OCI-LY7 (cell line): Measurements from ENCODE around the gene POLR1D. TPM values are rescaled to one million over a fixed set of nuclear protein-coding genes. Genes with fewer than 3 reads are reported as not detected.

Experiments used
- BruUV-seq: library from RNA; stranded (reverse); fragments of 400-500 nt; replicated peaks from 2 replicates; lab custom pipeline; 2021; lab: Mats Ljungman, UMichigan
- CTCF ChIA-PET: fragments of 300-600 bp; sonication (Branson Sonifier 250); formaldehyde crosslinking; loops from one replicate; lab custom pipeline; 2022; ENCODE audit warnings: antibody characterized with exemption; ENCODE audit not compliant: unreplicated experiment; lab: Charles Lee
- POLR2A ChIA-PET: fragments of 300-600 bp; sonication (Branson Sonifier 250); formaldehyde crosslinking; loops from one replicate; lab custom pipeline; 2022; ENCODE audit warnings: antibody characterized with exemption; lab: Charles Lee
- DNase-seq: peaks from one replicate; pipeline ENCODE4 v3.0.0-alpha.2; 2015; ENCODE audit warnings: low spot score
- H2AFZ ChIP-seq: fragments of 200-600 bp; sonication (generic), shearing (Covaris generic); 2 replicates; pipeline ENCODE4 v1.6.1; 2014; ENCODE audit warnings: mild to moderate bottlenecking, antibody characterized with exemption, low read length, moderate library complexity
- H3K27ac ChIP-seq: fragments of 200-600 bp; sonication (generic); 2 replicates; pipeline ENCODE4 v1.5.1; 2014; ENCODE audit warnings: mixed run types, low read depth, mild to moderate bottlenecking, moderate library complexity, low read length, inconsistent platforms; ENCODE audit not compliant: poor library complexity, severe bottlenecking
- H3K36me3 ChIP-seq: fragments of 200-600 bp; sonication (generic); 2 replicates; pipeline ENCODE4 v1.6.1; 2014; ENCODE audit warnings: mild to moderate bottlenecking, antibody characterized with exemption, low read length, moderate library complexity, mixed read lengths; ENCODE audit not compliant: insufficient read depth
- H3K4me1 ChIP-seq: fragments of 200-600 bp; sonication (generic); 2 replicates; pipeline ENCODE4 v1.5.1; 2014; ENCODE audit warnings: mild to moderate bottlenecking, low read length; ENCODE audit not compliant: insufficient read depth, poor library complexity, severe bottlenecking
- H3K4me2 ChIP-seq: fragments of 200-600 bp; sonication (generic); 2 replicates; pipeline ENCODE4 v1.6.1; 2014; ENCODE audit warnings: mild to moderate bottlenecking, low read length
- H3K4me3 ChIP-seq: fragments of 200-600 bp; sonication (generic); 2 replicates; pipeline ENCODE4 v1.5.1; 2014; ENCODE audit warnings: mild to moderate bottlenecking, low read depth, low read length; ENCODE audit not compliant: poor library complexity, severe bottlenecking
- H3K79me2 ChIP-seq: fragments of 200-600 bp; sonication (generic); 2 replicates; pipeline ENCODE4 v1.6.1; 2016; ENCODE audit warnings: low read depth, mild to moderate bottlenecking, low read length, moderate library complexity, mixed read lengths; ENCODE audit not compliant: insufficient read depth
- H3K9me2 ChIP-seq: fragments of 200-600 bp; sonication (generic); 2 replicates; pipeline ENCODE4 v1.6.1; 2016; ENCODE audit warnings: mild to moderate bottlenecking, low read length, mixed read lengths; ENCODE audit not compliant: insufficient read depth
- H3K9me3 ChIP-seq: fragments of 200-600 bp; sonication (generic); 2 replicates; pipeline ENCODE4 v1.6.1; 2014; ENCODE audit warnings: mild to moderate bottlenecking, mixed run types, low read length, mixed read lengths
- H4K20me1 ChIP-seq: fragments of 200-600 bp; sonication (generic); 2 replicates; pipeline ENCODE4 v1.6.1; 2014; ENCODE audit warnings: mild to moderate bottlenecking, antibody characterized with exemption, low read length, moderate library complexity, mixed read lengths; ENCODE audit not compliant: insufficient read depth
- CTCF ChIP-seq: fragments of 200-600 bp; sonication (generic); conservative IDR thresholded peaks from 2 replicates; pipeline ENCODE4 v1.5.1; 2014; ENCODE audit warnings: mild to moderate bottlenecking, antibody characterized with exemption, low read length, moderate library complexity, mixed read lengths
- EZH2phosphoT487 ChIP-seq: fragments of 200-600 bp; sonication (generic); IDR thresholded peaks from 2 replicates; pipeline ENCODE4 v1.6.1; 2018; ENCODE audit warnings: low read depth, borderline replicate concordance, mild to moderate bottlenecking, mixed run types, antibody characterized with exemption, low read length, moderate library complexity, mixed read lengths
- intact Hi-C: fragments of 100-400 bp; cut with micrococcal nuclease; formaldehyde crosslinking; loops from one replicate; pipeline ENCODE4 v1.10.0; 2022; ENCODE audit not compliant: unreplicated experiment
- total RNA-seq, 2 experiments: library from RNA; depleted of rRNA in 1 of 2; stranded (reverse); fragments of >200 nt in 1 of 2; shearing (Covaris generic) in 1 of 2; gene quantifications; 2 replicates each; pipeline ENCODE4 v1.2.3, GENCODE V29; 2014 to 2022

POLR1D gene
- total RNA-seq, 2 experiments from 2014 or later, result 115 to 174 TPM

GRCh38 chr13:27644302-27644701 lies 22.6 kb downstream of the POLR1D start:
- Histone ChIP-seq H3K9me3 (peaks cover 10% of the 10 kb centered on the region; the same call in 1 of the 2 replicates), H3K4me2 (no peak overlapping the region), H3K36me3 (peaks cover 91% of the 10 kb centered on the region), H3K4me1 (no peaks in the 10 kb centered on the region), H4K20me1 (peaks cover 5% of the 10 kb centered on the region; the same call in 1 of the 2 replicates), H3K27ac (no peak overlapping the region), H3K79me2 (peaks cover 90% of the 10 kb centered on the region), H2AFZ (no peak overlapping the region), H3K4me3 (no peak overlapping the region), H3K9me2 (no peaks in the 10 kb centered on the region)
- TF ChIP-seq CTCF, result no peak
- TF ChIP-seq EZH2phosphoT487, result no peak
- ChIA-PET POLR2A (interaction anchor here (0.9 to 3.2 kb wide), 3 partner anchors 10 to 23 kb away, joined by 3 to 13 read pairs (median 3); no protein-coding TSS in a partner anchor), CTCF (no interaction called here)
- no TSS peak for BruUV-seq
- intact Hi-C loops, result loop anchor here (10.0 kb wide), 1 partner anchor 100 kb away; no protein-coding TSS in a partner anchor
- DNase-seq, result no peak

DNA sequence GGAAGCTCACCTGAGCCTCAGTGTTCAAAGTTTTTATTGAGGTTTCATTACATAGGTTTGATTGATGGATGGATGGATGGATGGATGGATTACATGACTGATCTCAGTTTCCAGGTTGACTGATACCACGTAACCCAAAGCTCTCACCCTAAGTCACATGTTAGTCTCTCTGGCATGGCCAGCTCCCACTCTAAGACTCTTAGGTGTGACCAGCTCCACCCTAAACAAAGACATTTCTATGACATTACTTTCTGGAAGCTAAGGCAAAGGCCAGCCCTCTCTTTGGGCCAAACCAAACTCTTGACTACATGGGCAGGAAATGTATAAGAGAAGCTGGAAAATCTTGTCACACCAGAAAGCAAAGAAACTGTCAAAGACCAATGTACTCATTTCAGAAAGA lies 28.6 kb downstream of the POLR1D start:
- Histone ChIP-seq H3K79me2 (peaks cover 37% of the 10 kb centered on the region; the same call in 1 of the 2 replicates), H3K4me2 (no peak overlapping the region), H3K27ac (no peak overlapping the region), H3K9me2 (no peaks in the 10 kb centered on the region), H3K9me3 (peaks cover 24% of the 10 kb centered on the region), H3K4me1 (no peaks in the 10 kb centered on the region), H3K36me3 (peaks cover 90% of the 10 kb centered on the region), H4K20me1 (no peaks in the 10 kb centered on the region), H2AFZ (no peak overlapping the region), H3K4me3 (no peak overlapping the region)
- intact Hi-C loops, result no loop called here
- no peak for DNase-seq
- BruUV-seq, result no TSS peak
- TF ChIP-seq EZH2phosphoT487 (no peak), CTCF (no peak)
- POLR2A ChIA-PET, result interaction anchor here (1.4 to 2.3 kb wide), 2 partner anchors 10 to 20 kb away, joined by 4 to 9 read pairs; no protein-coding TSS in a partner anchor
- CTCF ChIA-PET, result no interaction called here

- H3K4me3 ChIP-seq, result no peak overlapping the region
- H3K9me2 ChIP-seq, result no peaks in the 10 kb centered on the region
- H3K9me3 ChIP-seq, result peaks cover 16% of the 10 kb centered on the region
- BruUV-seq, result no TSS peak
- no peaks in the 10 kb centered on the region for H3K4me1 ChIP-seq
- intact Hi-C loops, result no loop called here
- no peak overlapping the region for H3K27ac ChIP-seq
- TF ChIP-seq EZH2phosphoT487 (no peak), CTCF (no peak)
- peaks cover 16% of the 10 kb centered on the region; the same call in 1 of the 2 replicates for H3K79me2 ChIP-seq
- no peak overlapping the region for H2AFZ ChIP-seq
- ChIA-PET CTCF (interaction anchor here (0.9 kb wide), 1 partner anchor 11 kb away, joined by 3 read pairs; no protein-coding TSS in a partner anchor), POLR2A (interaction anchor here (0.6 to 4.3 kb wide), 4 partner anchors 11 to 133 kb away, joined by 3 to 13 read pairs (median 4); no protein-coding TSS in a partner anchor)
- peaks cover 70% of the 10 kb centered on the region for H3K36me3 ChIP-seq
- no peak overlapping the region for H3K4me2 ChIP-seq
- no peak for DNase-seq
- no peaks in the 10 kb centered on the region for H4K20me1 ChIP-seq
Observed at GRCh38 chr13:27654059-27654458, 32.4 kb downstream of the POLR1D start.
